Measurements from ENCODE around the gene SORBS1.

DNA sequence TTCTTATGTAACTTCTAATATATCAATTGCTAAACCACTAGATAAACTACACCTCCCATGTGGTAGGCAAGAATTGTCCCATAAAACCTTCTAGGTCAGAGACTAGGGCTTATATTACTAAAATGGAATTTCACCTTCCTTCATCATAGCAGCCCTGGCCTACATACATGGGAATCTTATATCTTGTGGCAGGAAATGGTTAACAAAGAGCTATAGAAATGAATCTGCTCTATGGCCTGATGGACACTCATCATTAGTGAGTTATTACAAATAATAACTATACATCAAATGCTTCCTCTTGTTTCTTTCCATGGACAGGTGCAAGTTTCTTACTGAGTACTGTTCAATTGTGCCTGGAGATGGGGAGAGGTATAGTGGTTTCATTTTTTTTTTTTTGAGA lies 208.0 kb downstream of the SORBS1 start:
- TF ChIP-seq, protein P1, sequence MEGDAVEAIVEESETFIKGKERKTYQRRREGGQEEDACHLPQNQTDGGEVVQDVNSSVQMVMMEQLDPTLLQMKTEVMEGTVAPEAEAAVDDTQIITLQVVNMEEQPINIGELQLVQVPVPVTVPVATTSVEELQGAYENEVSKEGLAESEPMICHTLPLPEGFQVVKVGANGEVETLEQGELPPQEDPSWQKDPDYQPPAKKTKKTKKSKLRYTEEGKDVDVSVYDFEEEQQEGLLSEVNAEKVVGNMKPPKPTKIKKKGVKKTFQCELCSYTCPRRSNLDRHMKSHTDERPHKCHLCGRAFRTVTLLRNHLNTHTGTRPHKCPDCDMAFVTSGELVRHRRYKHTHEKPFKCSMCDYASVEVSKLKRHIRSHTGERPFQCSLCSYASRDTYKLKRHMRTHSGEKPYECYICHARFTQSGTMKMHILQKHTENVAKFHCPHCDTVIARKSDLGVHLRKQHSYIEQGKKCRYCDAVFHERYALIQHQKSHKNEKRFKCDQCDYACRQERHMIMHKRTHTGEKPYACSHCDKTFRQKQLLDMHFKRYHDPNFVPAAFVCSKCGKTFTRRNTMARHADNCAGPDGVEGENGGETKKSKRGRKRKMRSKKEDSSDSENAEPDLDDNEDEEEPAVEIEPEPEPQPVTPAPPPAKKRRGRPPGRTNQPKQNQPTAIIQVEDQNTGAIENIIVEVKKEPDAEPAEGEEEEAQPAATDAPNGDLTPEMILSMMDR (conservative IDR thresholded peaks at IDR 0.05), result no peak
- no peak for TF ChIP-seq ZFX (IDR thresholded peaks at IDR 0.05)

Data from C4-2B (cell line).